HG02970 (cell line): ENCODE data around the gene CENPU.

Source experiments
- ATAC-seq: cut with Tn5 transposase; IDR thresholded peaks from one replicate; pipeline ENCODE4 v1.9.1; 2021; ENCODE audit warnings: mild to moderate bottlenecking, moderate library complexity, moderate number of reproducible peaks; ENCODE audit not compliant: unreplicated experiment, low FRiP score

Gene CENPU

DNA sequence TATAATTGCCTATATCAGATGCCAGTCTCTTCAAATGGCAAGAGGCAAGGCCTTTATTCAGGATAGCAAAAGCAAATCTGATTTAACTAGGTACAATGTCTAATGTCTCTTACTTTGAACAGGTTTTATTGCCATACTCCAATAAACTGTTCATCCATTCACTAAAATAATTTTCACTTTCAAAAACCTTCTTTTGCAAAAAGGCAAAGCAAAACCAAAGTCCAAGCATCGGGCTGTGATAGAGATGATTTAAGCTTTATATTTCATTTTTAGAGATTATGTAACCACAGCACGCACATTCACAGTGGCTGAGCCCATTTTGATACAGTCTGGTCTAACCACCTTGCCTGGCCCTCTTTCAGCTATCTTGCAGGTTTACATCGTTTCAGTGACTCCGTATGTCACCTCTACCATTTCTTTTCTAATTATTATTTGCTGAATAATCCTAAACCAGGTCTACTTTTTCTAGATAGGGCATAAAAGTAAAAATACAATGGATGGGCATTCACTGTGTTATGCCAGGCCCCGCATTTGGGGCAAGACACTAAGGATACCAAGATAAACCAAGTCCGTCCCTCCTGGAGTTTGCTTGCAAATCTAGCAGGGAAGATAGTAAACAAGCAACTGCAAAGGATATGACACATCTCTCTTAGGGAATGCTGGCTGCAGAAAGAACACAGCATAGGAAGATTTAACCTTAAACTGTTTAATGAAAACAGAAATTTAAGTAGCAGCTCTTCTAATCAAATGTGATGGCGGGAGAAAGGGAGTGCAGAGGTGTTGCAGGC is 86.4 kb downstream of the CENPU start:
- ATAC-seq: no peak

DNA sequence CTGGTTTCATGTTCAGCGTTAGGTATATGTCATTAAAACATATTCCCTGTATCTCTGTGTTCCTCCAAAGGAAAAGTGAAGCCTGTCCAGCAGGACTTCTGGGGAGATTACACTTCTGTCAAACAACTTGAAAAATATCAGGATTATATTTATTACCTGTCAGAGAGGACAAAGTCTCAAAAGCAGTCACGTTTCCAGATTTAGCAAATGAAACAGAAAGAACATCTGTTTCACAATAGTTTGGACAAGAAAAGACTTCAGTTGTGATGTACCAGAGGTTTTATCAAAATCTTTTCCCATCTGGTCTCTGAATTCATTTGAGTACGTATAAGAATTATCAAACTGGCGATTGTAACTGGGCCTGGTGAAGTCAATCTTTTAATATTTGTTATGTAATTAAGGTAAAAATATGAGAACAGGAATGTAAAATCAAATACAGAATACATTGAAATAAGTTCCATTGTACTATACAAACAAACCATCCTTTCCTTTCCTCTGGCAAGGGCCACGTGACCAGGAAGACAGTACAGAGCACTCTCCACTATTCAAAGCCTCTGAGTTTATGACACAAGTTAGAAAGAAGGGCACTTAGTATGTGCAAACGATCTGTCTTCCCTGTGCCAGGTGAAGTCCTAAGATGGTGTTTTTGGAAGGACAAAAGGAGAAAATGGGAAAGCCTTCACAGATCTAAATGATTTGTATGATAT is 87.8 kb downstream of the CENPU start:
- ATAC-seq: no peak

- no peak for ATAC-seq
These were observed 89.2 kb downstream of the CENPU start for GRCh38 chr4:184644553-184645307.
